Measurements from ENCODE around the gene RINL. TPM values are rescaled to one million over a fixed set of nuclear protein-coding genes. Genes with fewer than 3 reads are reported as not detected.

Gene RINL
- polyA plus RNA-seq, 1 donor from 2014 or later = 0.77 TPM

DNA sequence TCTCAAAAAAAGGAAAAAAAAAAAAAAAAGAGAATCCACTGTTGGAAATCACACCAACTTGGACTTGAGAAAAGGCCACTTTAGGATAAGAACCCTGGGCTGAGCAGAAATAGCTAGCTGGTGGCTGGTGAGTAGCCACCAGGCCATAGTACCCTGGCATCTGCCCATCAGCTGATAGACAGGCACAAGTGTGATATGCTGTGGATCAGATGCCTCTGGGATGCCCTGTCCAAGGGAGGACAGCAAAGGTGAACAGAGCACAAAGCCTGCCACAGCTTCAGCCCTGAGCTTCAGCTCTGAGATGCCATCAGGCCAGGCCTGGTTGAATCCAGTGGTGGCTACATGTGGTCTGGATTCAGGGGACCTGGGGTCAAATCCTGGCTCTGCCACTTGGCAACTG lies 12.6 kb upstream of the RINL start:
- Histone ChIP-seq H3K27ac (ENCODE audit: low read length) (no peak overlapping the region), H3K9ac (ENCODE audit: low read length) (no peak overlapping the region), H2AFZ (ENCODE audit: low read depth, low read length) (no peak overlapping the region), H3K9me3 (ENCODE audit: low read length) (no peaks in the 10 kb centered on the region), H3K27me3 (ENCODE audit: insufficient read depth, low read depth, low read length) (no peaks in the 10 kb centered on the region), H3K9me2 (ENCODE audit: insufficient read depth, low read length) (no peaks in the 10 kb centered on the region), H3F3A (ENCODE audit: insufficient read depth, low read length, poor library complexity, severe bottlenecking) (no peaks in the 10 kb centered on the region), H3K4me2 (ENCODE audit: low read length) (no peak overlapping the region), H4K20me1 (ENCODE audit: insufficient read depth) (no peaks in the 10 kb centered on the region), H3K4me3 (ENCODE audit: low read length) (no peak overlapping the region), H3K79me2 (replicated peaks; ENCODE audit: insufficient read depth, low read length) (no peaks in the 10 kb centered on the region), H3K36me3 (ENCODE audit: insufficient read depth, low read length) (no peaks in the 10 kb centered on the region)
- TF ChIP-seq MXI1 (conservative IDR thresholded peaks at IDR 0.05; ENCODE audit: poor library complexity, severe bottlenecking) = no peak
- TF ChIP-seq POLR2AphosphoS5 (IDR thresholded peaks at IDR 0.05) = no peak
- TF ChIP-seq SMC3 (conservative IDR thresholded peaks at IDR 0.05; ENCODE audit: poor library complexity) = no peak
- no peak for TF ChIP-seq RAD21 (conservative IDR thresholded peaks at IDR 0.05)
- TF ChIP-seq, protein P1, sequence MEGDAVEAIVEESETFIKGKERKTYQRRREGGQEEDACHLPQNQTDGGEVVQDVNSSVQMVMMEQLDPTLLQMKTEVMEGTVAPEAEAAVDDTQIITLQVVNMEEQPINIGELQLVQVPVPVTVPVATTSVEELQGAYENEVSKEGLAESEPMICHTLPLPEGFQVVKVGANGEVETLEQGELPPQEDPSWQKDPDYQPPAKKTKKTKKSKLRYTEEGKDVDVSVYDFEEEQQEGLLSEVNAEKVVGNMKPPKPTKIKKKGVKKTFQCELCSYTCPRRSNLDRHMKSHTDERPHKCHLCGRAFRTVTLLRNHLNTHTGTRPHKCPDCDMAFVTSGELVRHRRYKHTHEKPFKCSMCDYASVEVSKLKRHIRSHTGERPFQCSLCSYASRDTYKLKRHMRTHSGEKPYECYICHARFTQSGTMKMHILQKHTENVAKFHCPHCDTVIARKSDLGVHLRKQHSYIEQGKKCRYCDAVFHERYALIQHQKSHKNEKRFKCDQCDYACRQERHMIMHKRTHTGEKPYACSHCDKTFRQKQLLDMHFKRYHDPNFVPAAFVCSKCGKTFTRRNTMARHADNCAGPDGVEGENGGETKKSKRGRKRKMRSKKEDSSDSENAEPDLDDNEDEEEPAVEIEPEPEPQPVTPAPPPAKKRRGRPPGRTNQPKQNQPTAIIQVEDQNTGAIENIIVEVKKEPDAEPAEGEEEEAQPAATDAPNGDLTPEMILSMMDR (IDR thresholded peaks at IDR 0.05; ENCODE audit: poor library complexity, severe bottlenecking) = no peak
- TF ChIP-seq EZH2 (IDR thresholded peaks at IDR 0.05; ENCODE audit: borderline replicate concordance, insufficient read depth, low read length, poor library complexity, severe bottlenecking) = no peak
- TF ChIP-seq EP300 (conservative IDR thresholded peaks at IDR 0.05; ENCODE audit: poor library complexity, severe bottlenecking) = no peak
- TF ChIP-seq, protein P2, sequence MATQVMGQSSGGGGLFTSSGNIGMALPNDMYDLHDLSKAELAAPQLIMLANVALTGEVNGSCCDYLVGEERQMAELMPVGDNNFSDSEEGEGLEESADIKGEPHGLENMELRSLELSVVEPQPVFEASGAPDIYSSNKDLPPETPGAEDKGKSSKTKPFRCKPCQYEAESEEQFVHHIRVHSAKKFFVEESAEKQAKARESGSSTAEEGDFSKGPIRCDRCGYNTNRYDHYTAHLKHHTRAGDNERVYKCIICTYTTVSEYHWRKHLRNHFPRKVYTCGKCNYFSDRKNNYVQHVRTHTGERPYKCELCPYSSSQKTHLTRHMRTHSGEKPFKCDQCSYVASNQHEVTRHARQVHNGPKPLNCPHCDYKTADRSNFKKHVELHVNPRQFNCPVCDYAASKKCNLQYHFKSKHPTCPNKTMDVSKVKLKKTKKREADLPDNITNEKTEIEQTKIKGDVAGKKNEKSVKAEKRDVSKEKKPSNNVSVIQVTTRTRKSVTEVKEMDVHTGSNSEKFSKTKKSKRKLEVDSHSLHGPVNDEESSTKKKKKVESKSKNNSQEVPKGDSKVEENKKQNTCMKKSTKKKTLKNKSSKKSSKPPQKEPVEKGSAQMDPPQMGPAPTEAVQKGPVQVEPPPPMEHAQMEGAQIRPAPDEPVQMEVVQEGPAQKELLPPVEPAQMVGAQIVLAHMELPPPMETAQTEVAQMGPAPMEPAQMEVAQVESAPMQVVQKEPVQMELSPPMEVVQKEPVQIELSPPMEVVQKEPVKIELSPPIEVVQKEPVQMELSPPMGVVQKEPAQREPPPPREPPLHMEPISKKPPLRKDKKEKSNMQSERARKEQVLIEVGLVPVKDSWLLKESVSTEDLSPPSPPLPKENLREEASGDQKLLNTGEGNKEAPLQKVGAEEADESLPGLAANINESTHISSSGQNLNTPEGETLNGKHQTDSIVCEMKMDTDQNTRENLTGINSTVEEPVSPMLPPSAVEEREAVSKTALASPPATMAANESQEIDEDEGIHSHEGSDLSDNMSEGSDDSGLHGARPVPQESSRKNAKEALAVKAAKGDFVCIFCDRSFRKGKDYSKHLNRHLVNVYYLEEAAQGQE (IDR thresholded peaks at IDR 0.05; ENCODE audit: borderline replicate concordance) = no peak
- no peak for TF ChIP-seq TAF1 (IDR thresholded peaks at IDR 0.05; ENCODE audit: low read depth)

DNA sequence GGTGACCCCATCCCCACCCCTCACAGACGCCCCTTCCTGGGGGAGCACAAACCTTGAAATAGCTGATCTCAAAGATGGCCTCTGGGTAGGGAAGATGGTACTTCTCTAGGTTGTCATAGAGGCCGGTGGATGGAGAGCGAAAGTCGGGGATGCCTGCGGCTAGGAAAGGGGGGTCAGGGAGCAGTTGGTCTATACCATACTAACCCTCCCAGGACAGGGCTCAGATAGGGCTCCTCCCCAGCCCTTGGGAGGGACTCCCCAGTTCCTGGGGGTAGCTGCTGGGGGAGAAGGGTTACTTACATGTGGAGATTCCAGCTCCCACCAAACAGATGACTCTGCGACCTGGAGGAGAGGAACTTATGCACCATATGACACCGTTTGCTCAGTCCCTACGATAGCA lies 11.7 kb upstream of the RINL start:
- no peaks in the 10 kb centered on the region for H3K9me3 ChIP-seq (ENCODE audit: low read length)
- no peak overlapping the region for H2AFZ ChIP-seq (ENCODE audit: low read depth, low read length)
- no peaks in the 10 kb centered on the region for H3F3A ChIP-seq (ENCODE audit: insufficient read depth, low read length, poor library complexity, severe bottlenecking)
- no peak overlapping the region for H3K9ac ChIP-seq (ENCODE audit: low read length)
- TF ChIP-seq POLR2AphosphoS5 (IDR thresholded peaks at IDR 0.05) = no peak
- TF ChIP-seq, protein P1 (IDR thresholded peaks at IDR 0.05; ENCODE audit: poor library complexity, severe bottlenecking) = no peak
- TF ChIP-seq SMC3 (conservative IDR thresholded peaks at IDR 0.05; ENCODE audit: poor library complexity) = no peak
- no peak for TF ChIP-seq TAF1 (IDR thresholded peaks at IDR 0.05; ENCODE audit: low read depth)
- no peak for TF ChIP-seq RAD21 (conservative IDR thresholded peaks at IDR 0.05)
- TF ChIP-seq MXI1 (conservative IDR thresholded peaks at IDR 0.05; ENCODE audit: poor library complexity, severe bottlenecking) = no peak
- no peak for TF ChIP-seq EZH2 (IDR thresholded peaks at IDR 0.05; ENCODE audit: borderline replicate concordance, insufficient read depth, low read length, poor library complexity, severe bottlenecking)
- no peak for TF ChIP-seq EP300 (conservative IDR thresholded peaks at IDR 0.05; ENCODE audit: poor library complexity, severe bottlenecking)
- no peaks in the 10 kb centered on the region for H3K27me3 ChIP-seq (ENCODE audit: insufficient read depth, low read depth, low read length)
- no peak overlapping the region for H3K4me2 ChIP-seq (ENCODE audit: low read length)
- H3K4me3 ChIP-seq (ENCODE audit: low read length) = no peak overlapping the region
- no peaks in the 10 kb centered on the region for H3K79me2 ChIP-seq (replicated peaks; ENCODE audit: insufficient read depth, low read length)
- no peak overlapping the region for H3K27ac ChIP-seq (ENCODE audit: low read length)
- no peaks in the 10 kb centered on the region for H3K36me3 ChIP-seq (ENCODE audit: insufficient read depth, low read length)
- H3K9me2 ChIP-seq (ENCODE audit: insufficient read depth, low read length) = no peaks in the 10 kb centered on the region
- no peaks in the 10 kb centered on the region for H4K20me1 ChIP-seq (ENCODE audit: insufficient read depth)

Measured in neural cell (in vitro differentiated cells).